ENCODE measurements around the gene PDLIM7.

DNA sequence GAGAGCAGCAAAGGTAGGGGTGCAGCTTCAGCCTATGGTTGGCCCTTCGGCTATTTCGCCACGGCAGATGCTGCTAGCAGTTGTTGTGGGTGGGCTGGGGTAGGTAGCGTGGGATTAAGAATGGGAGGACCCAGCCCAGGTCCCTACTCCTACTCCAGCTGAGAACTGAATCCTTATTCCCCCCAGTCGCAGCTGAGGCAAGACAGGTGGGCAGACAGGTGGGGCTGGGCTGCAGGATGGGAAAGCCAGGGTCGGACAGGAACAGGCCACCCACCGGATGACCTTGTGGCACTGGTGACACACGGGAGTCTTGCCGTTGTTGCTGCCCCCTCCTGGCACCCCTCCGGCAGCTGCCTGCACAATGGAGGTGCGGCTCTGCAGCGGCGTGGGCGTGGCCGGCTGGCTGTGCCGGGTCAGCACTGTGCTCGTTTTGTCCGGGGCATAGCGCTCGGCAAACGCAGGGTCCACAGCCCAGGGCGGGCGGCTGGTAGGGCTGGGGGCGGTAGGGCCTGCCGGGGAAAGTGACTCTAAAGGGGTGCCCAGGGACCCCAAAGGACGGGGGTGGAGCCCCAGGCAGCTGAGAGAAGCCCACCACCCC lies 8.2 kb downstream of the PDLIM7 start:
- TF ChIP-seq TAF1 (IDR thresholded peaks at IDR 0.05; ENCODE audit: low read depth) = no peak
- TF ChIP-seq, protein P1, sequence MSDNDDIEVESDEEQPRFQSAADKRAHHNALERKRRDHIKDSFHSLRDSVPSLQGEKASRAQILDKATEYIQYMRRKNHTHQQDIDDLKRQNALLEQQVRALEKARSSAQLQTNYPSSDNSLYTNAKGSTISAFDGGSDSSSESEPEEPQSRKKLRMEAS (IDR thresholded peaks at IDR 0.05) = no peak
- no peak for TF ChIP-seq EGR1 (IDR thresholded peaks at IDR 0.05)
- TF ChIP-seq YY1 (IDR thresholded peaks at IDR 0.05; ENCODE audit: low read depth) = no peak
- TF ChIP-seq, protein P2, sequence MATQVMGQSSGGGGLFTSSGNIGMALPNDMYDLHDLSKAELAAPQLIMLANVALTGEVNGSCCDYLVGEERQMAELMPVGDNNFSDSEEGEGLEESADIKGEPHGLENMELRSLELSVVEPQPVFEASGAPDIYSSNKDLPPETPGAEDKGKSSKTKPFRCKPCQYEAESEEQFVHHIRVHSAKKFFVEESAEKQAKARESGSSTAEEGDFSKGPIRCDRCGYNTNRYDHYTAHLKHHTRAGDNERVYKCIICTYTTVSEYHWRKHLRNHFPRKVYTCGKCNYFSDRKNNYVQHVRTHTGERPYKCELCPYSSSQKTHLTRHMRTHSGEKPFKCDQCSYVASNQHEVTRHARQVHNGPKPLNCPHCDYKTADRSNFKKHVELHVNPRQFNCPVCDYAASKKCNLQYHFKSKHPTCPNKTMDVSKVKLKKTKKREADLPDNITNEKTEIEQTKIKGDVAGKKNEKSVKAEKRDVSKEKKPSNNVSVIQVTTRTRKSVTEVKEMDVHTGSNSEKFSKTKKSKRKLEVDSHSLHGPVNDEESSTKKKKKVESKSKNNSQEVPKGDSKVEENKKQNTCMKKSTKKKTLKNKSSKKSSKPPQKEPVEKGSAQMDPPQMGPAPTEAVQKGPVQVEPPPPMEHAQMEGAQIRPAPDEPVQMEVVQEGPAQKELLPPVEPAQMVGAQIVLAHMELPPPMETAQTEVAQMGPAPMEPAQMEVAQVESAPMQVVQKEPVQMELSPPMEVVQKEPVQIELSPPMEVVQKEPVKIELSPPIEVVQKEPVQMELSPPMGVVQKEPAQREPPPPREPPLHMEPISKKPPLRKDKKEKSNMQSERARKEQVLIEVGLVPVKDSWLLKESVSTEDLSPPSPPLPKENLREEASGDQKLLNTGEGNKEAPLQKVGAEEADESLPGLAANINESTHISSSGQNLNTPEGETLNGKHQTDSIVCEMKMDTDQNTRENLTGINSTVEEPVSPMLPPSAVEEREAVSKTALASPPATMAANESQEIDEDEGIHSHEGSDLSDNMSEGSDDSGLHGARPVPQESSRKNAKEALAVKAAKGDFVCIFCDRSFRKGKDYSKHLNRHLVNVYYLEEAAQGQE (IDR thresholded peaks at IDR 0.05; ENCODE audit: low read depth) = no peak
